OCI-LY7 (cell line): ENCODE results near the gene TOP2A. TPM values are rescaled to one million over a fixed set of nuclear protein-coding genes. Genes with fewer than 3 reads are reported as not detected.

Experiments
- BruUV-seq: library from RNA; stranded (reverse); fragments of 400-500 nt; replicated peaks from 2 replicates; lab custom pipeline; 2021; lab: Mats Ljungman, UMichigan
- CTCF ChIA-PET: fragments of 300-600 bp; sonication (Branson Sonifier 250); formaldehyde crosslinking; loops from one replicate; lab custom pipeline; 2022; ENCODE audit warnings: antibody characterized with exemption; ENCODE audit not compliant: unreplicated experiment; lab: Charles Lee
- POLR2A ChIA-PET: fragments of 300-600 bp; sonication (Branson Sonifier 250); formaldehyde crosslinking; loops from one replicate; lab custom pipeline; 2022; ENCODE audit warnings: antibody characterized with exemption; lab: Charles Lee
- DNase-seq: peaks from one replicate; pipeline ENCODE4 v3.0.0-alpha.2; 2015; ENCODE audit warnings: low spot score
- H2AFZ ChIP-seq: fragments of 200-600 bp; sonication (generic), shearing (Covaris generic); 2 replicates; pipeline ENCODE4 v1.6.1; 2014; ENCODE audit warnings: mild to moderate bottlenecking, antibody characterized with exemption, low read length, moderate library complexity
- H3K27ac ChIP-seq: fragments of 200-600 bp; sonication (generic); 2 replicates; pipeline ENCODE4 v1.5.1; 2014; ENCODE audit warnings: mixed run types, low read depth, mild to moderate bottlenecking, moderate library complexity, low read length, inconsistent platforms; ENCODE audit not compliant: poor library complexity, severe bottlenecking
- H3K36me3 ChIP-seq: fragments of 200-600 bp; sonication (generic); 2 replicates; pipeline ENCODE4 v1.6.1; 2014; ENCODE audit warnings: mild to moderate bottlenecking, antibody characterized with exemption, low read length, moderate library complexity, mixed read lengths; ENCODE audit not compliant: insufficient read depth
- H3K4me1 ChIP-seq: fragments of 200-600 bp; sonication (generic); 2 replicates; pipeline ENCODE4 v1.5.1; 2014; ENCODE audit warnings: mild to moderate bottlenecking, low read length; ENCODE audit not compliant: insufficient read depth, poor library complexity, severe bottlenecking
- H3K4me2 ChIP-seq: fragments of 200-600 bp; sonication (generic); 2 replicates; pipeline ENCODE4 v1.6.1; 2014; ENCODE audit warnings: mild to moderate bottlenecking, low read length
- H3K4me3 ChIP-seq: fragments of 200-600 bp; sonication (generic); 2 replicates; pipeline ENCODE4 v1.5.1; 2014; ENCODE audit warnings: mild to moderate bottlenecking, low read depth, low read length; ENCODE audit not compliant: poor library complexity, severe bottlenecking
- H3K79me2 ChIP-seq: fragments of 200-600 bp; sonication (generic); 2 replicates; pipeline ENCODE4 v1.6.1; 2016; ENCODE audit warnings: low read depth, mild to moderate bottlenecking, low read length, moderate library complexity, mixed read lengths; ENCODE audit not compliant: insufficient read depth
- H3K9me2 ChIP-seq: fragments of 200-600 bp; sonication (generic); 2 replicates; pipeline ENCODE4 v1.6.1; 2016; ENCODE audit warnings: mild to moderate bottlenecking, low read length, mixed read lengths; ENCODE audit not compliant: insufficient read depth
- H3K9me3 ChIP-seq: fragments of 200-600 bp; sonication (generic); 2 replicates; pipeline ENCODE4 v1.6.1; 2014; ENCODE audit warnings: mild to moderate bottlenecking, mixed run types, low read length, mixed read lengths
- H4K20me1 ChIP-seq: fragments of 200-600 bp; sonication (generic); 2 replicates; pipeline ENCODE4 v1.6.1; 2014; ENCODE audit warnings: mild to moderate bottlenecking, antibody characterized with exemption, low read length, moderate library complexity, mixed read lengths; ENCODE audit not compliant: insufficient read depth
- EZH2phosphoT487 ChIP-seq: fragments of 200-600 bp; sonication (generic); IDR thresholded peaks from 2 replicates; pipeline ENCODE4 v1.6.1; 2018; ENCODE audit warnings: low read depth, borderline replicate concordance, mild to moderate bottlenecking, mixed run types, antibody characterized with exemption, low read length, moderate library complexity, mixed read lengths
- intact Hi-C: fragments of 100-400 bp; cut with micrococcal nuclease; formaldehyde crosslinking; loops from one replicate; pipeline ENCODE4 v1.10.0; 2022; ENCODE audit not compliant: unreplicated experiment
- total RNA-seq, 2 experiments: library from RNA; depleted of rRNA in 1 of 2; stranded (reverse); fragments of >200 nt in 1 of 2; shearing (Covaris generic) in 1 of 2; gene quantifications; 2 replicates each; pipeline ENCODE4 v1.2.3, GENCODE V29; 2014 to 2022
- TF ChIP-seq, protein P1 (sequence below): fragments of 200-600 bp; sonication (generic); conservative IDR thresholded peaks from 2 replicates; pipeline ENCODE4 v1.5.1; 2014; ENCODE audit warnings: mild to moderate bottlenecking, antibody characterized with exemption, low read length, moderate library complexity, mixed read lengths

TOP2A gene
- total RNA-seq, 2 experiments from 2014 or later, result 293 to 340 TPM

DNA sequence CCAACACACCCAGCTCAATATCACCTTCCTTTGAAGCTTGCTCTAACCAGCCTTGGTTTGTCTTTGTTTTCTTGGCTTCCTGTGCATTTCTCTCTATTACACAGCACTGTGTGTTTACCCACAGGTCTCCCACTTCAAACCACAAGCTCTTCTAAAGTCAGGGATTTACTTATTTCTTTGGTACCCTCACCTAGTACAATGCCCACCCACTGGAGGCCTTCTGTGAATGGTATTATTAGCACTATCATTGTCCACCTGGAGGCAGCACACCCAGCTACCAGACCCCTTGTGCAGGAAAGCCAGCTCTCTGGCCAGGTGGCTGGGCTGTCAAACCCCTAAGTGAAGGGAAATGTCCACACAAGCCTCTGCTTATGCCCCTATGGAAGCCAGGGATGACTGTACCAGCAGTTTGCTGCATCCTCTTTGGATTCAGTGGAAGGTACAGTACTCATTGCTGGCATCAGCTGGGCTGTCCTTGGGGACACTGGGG lies 9.4 kb upstream of the TOP2A start:
- ChIA-PET POLR2A (no interaction called here), CTCF (no interaction called here)
- Histone ChIP-seq H3K27ac (no peak overlapping the region), H4K20me1 (no peaks in the 10 kb centered on the region), H3K9me3 (no peaks in the 10 kb centered on the region), H2AFZ (no peak overlapping the region), H3K4me3 (no peak overlapping the region), H3K4me1 (peaks cover 5% of the 10 kb centered on the region), H3K79me2 (no peaks in the 10 kb centered on the region), H3K36me3 (no peaks in the 10 kb centered on the region), H3K9me2 (no peaks in the 10 kb centered on the region), H3K4me2 (no peak overlapping the region)
- TF ChIP-seq EZH2phosphoT487, result no peak
- TF ChIP-seq, protein P1, sequence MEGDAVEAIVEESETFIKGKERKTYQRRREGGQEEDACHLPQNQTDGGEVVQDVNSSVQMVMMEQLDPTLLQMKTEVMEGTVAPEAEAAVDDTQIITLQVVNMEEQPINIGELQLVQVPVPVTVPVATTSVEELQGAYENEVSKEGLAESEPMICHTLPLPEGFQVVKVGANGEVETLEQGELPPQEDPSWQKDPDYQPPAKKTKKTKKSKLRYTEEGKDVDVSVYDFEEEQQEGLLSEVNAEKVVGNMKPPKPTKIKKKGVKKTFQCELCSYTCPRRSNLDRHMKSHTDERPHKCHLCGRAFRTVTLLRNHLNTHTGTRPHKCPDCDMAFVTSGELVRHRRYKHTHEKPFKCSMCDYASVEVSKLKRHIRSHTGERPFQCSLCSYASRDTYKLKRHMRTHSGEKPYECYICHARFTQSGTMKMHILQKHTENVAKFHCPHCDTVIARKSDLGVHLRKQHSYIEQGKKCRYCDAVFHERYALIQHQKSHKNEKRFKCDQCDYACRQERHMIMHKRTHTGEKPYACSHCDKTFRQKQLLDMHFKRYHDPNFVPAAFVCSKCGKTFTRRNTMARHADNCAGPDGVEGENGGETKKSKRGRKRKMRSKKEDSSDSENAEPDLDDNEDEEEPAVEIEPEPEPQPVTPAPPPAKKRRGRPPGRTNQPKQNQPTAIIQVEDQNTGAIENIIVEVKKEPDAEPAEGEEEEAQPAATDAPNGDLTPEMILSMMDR, result no peak
- no peak for DNase-seq
- BruUV-seq, result no TSS peak
- intact Hi-C loops, result no loop called here

GRCh38 chr17:40425741-40426140 lies 8.0 kb upstream of the TOP2A start:
- CTCF ChIA-PET, result no interaction called here
- intact Hi-C loops, result no loop called here
- peaks cover 5% of the 10 kb centered on the region for H3K4me1 ChIP-seq
- H3K9me3 ChIP-seq, result no peaks in the 10 kb centered on the region
- DNase-seq, result no peak
- BruUV-seq, result no TSS peak
- H3K9me2 ChIP-seq, result no peaks in the 10 kb centered on the region
- H4K20me1 ChIP-seq, result no peaks in the 10 kb centered on the region
- POLR2A ChIA-PET, result interaction anchor here (1.2 kb wide), 1 partner anchor 15 kb away, joined by 4 read pairs; no protein-coding TSS in a partner anchor
- no peak overlapping the region for H3K27ac ChIP-seq
- no peak overlapping the region for H3K4me2 ChIP-seq
- H3K79me2 ChIP-seq, result no peaks in the 10 kb centered on the region
- H3K36me3 ChIP-seq, result no peaks in the 10 kb centered on the region
- no peak overlapping the region for H3K4me3 ChIP-seq
- no peak overlapping the region for H2AFZ ChIP-seq
- no peak for TF ChIP-seq EZH2phosphoT487
- TF ChIP-seq, protein P1, result no peak

DNA sequence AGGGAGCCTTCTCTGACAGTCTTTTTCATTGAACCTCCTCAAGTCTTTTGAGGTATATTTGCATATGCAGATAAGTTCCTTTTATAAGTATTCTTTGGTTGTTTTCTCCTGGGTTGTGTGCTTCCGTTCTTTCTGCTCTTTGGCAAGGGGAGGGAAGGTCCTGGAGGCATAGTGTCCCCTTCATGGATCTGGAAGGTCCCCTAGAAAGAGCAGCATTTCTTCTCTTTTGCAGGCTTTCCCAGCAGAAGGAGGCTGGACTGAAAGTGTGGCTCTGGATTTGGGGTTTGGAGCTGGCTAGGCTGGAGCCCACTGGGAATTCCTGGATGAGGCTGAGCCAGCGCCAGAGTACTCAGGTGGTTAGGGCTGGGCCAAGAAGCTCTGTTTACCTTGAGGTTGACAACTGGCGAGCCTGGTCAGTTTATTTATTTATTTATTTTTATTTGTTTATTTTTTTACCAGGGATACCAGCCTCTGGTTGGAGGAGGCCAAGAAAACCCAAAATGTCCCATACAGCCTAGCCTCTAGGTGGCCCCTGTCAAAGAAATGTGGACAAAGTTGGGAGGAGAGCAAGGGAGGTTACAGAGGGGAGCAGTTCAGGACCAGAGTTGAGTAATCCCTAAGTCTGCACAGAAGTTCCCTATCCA lies 5.4 kb upstream of the TOP2A start:
- H2AFZ ChIP-seq, result no peak overlapping the region
- no TSS peak for BruUV-seq
- TF ChIP-seq EZH2phosphoT487, result no peak
- TF ChIP-seq, protein P1, result peak; percentile 42
- ChIA-PET CTCF (interaction anchor here (0.5 kb wide), 1 partner anchor 143 kb away, joined by 4 read pairs; no protein-coding TSS in a partner anchor), POLR2A (no interaction called here)
- no peaks in the 10 kb centered on the region for H4K20me1 ChIP-seq
- H3K4me1 ChIP-seq, result peaks cover 18% of the 10 kb centered on the region
- no peaks in the 10 kb centered on the region for H3K9me2 ChIP-seq
- H3K27ac ChIP-seq, result no peak overlapping the region
- H3K9me3 ChIP-seq, result no peaks in the 10 kb centered on the region
- H3K79me2 ChIP-seq, result no peaks in the 10 kb centered on the region
- H3K4me2 ChIP-seq, result no peak overlapping the region
- H3K4me3 ChIP-seq, result no peak overlapping the region
- no peaks in the 10 kb centered on the region for H3K36me3 ChIP-seq
- intact Hi-C loops, result no loop called here
- no peak for DNase-seq
